SK-N-SH treated with all-trans-retinoic acid at 6 μM for 48 hours (cell line): ENCODE data around the gene DSCAM.

Source experiments
- ATAC-seq: fragments of 200-7000 bp; cut with Tn5 transposase; 3 replicates; pipeline ENCODE4 v1.9.1; 2020; ENCODE audit warnings: mild to moderate bottlenecking, moderate library complexity
- ARNTL ChIP-seq: fragments of 450-650 bp; formaldehyde crosslinking; IDR thresholded peaks from 2 replicates; pipeline ENCODE4 v1.5.0; 2020; ENCODE audit warnings: low read depth, mild to moderate bottlenecking, moderate library complexity, borderline replicate concordance
- CSDC2 ChIP-seq: fragments of 250-450 bp; sonication (Bioruptor Pico); IDR thresholded peaks from 2 replicates; pipeline ENCODE4 v1.5.0; 2020; ENCODE audit warnings: mild to moderate bottlenecking, moderate library complexity
- ESRRG ChIP-seq: fragments of 250-450 bp; sonication (Bioruptor Pico); IDR thresholded peaks from 2 replicates; pipeline ENCODE4 v1.6.1; 2021; ENCODE audit warnings: mild to moderate bottlenecking
- GLIS3 ChIP-seq: fragments of 250-450 bp; sonication (Bioruptor Pico); IDR thresholded peaks from 2 replicates; pipeline ENCODE4 v1.5.0; 2020; ENCODE audit warnings: mild to moderate bottlenecking, moderate library complexity
- ISL1 ChIP-seq: fragments of 250-450 bp; sonication (Bioruptor Pico); IDR thresholded peaks from 2 replicates; pipeline ENCODE4 v2.1.2; 2022; ENCODE audit warnings: mild to moderate bottlenecking, moderate library complexity
- OSR1 ChIP-seq: fragments of 250-450 bp; sonication (Bioruptor Pico); IDR thresholded peaks from 2 replicates; pipeline ENCODE4 v1.8.0; 2022; ENCODE audit warnings: moderate library complexity, mild to moderate bottlenecking, inconsistent platforms
- PPARA ChIP-seq: fragments of 250-450 bp; sonication (Bioruptor Pico); IDR thresholded peaks from 2 replicates; pipeline ENCODE4 v1.5.0; 2020; ENCODE audit warnings: mild to moderate bottlenecking, borderline replicate concordance
- RARB ChIP-seq: fragments of 250-450 bp; sonication (Bioruptor Pico); IDR thresholded peaks from 2 replicates; pipeline ENCODE4 v1.8.0; 2021; ENCODE audit warnings: mild to moderate bottlenecking, moderate library complexity
- SNAI2 ChIP-seq: fragments of 250-450 bp; sonication (Bioruptor Pico); IDR thresholded peaks from 2 replicates; pipeline ENCODE4 v1.5.0; 2020; ENCODE audit warnings: mild to moderate bottlenecking, moderate library complexity
- TCF4 ChIP-seq: fragments of 250-450 bp; sonication (Bioruptor Pico); IDR thresholded peaks from 2 replicates; pipeline ENCODE4 v1.8.0; 2021; ENCODE audit warnings: mild to moderate bottlenecking, moderate library complexity, borderline replicate concordance
- TOX ChIP-seq: fragments of 250-450 bp; sonication (Bioruptor Pico); IDR thresholded peaks from 2 replicates; pipeline ENCODE4 v1.8.0; 2021; ENCODE audit warnings: mild to moderate bottlenecking, moderate library complexity, borderline replicate concordance
- ZC3H10 ChIP-seq: fragments of 250-450 bp; sonication (Bioruptor Pico); IDR thresholded peaks from 2 replicates; pipeline ENCODE4 v1.5.1; 2021; ENCODE audit warnings: mild to moderate bottlenecking, moderate library complexity
- ZFP3 ChIP-seq: fragments of 250-450 bp; sonication (Bioruptor Pico); IDR thresholded peaks from 2 replicates; pipeline ENCODE4 v1.5.0; 2020; ENCODE audit warnings: mild to moderate bottlenecking, moderate library complexity
- ZFP30 ChIP-seq: fragments of 450-650 bp; formaldehyde crosslinking; IDR thresholded peaks from 2 replicates; pipeline ENCODE4 v1.5.0; 2022; ENCODE audit warnings: mild to moderate bottlenecking, moderate library complexity
- ZNF565 ChIP-seq: fragments of 450-650 bp; formaldehyde crosslinking; conservative IDR thresholded peaks from 2 replicates; pipeline ENCODE4 v1.5.0; 2020; ENCODE audit warnings: low read depth, mild to moderate bottlenecking, moderate library complexity
- ZNF70 ChIP-seq: fragments of 450-650 bp; formaldehyde crosslinking; IDR thresholded peaks from 2 replicates; pipeline ENCODE4 v1.5.0; 2020; ENCODE audit warnings: mild to moderate bottlenecking, moderate library complexity
- ZNF8 ChIP-seq: fragments of 450-650 bp; formaldehyde crosslinking; IDR thresholded peaks from 2 replicates; pipeline ENCODE4 v1.5.0; 2020; ENCODE audit warnings: mild to moderate bottlenecking, moderate library complexity
- TF ChIP-seq, protein P1 (sequence below): fragments of 250-450 bp; sonication (Bioruptor Pico); IDR thresholded peaks from 2 replicates; pipeline ENCODE4 v1.5.1; 2020; ENCODE audit warnings: low read depth, mild to moderate bottlenecking, moderate library complexity
- TF ChIP-seq, protein P2 (sequence below): fragments of 250-450 bp; sonication (Bioruptor Pico); IDR thresholded peaks from 2 replicates; pipeline ENCODE4 v1.5.1; 2021; ENCODE audit warnings: mild to moderate bottlenecking, moderate library complexity
- TF ChIP-seq, protein P3 (sequence below): fragments of 250-450 bp; sonication (Bioruptor Pico); IDR thresholded peaks from 2 replicates; pipeline ENCODE4 v1.5.0; 2020; ENCODE audit warnings: mild to moderate bottlenecking, moderate library complexity
- TF ChIP-seq, protein P4 (sequence below): fragments of 250-450 bp; sonication (Bioruptor Pico); IDR thresholded peaks from 2 replicates; pipeline ENCODE4 v1.8.0; 2021; ENCODE audit warnings: low read depth, mild to moderate bottlenecking, moderate library complexity, borderline replicate concordance

Gene DSCAM

DNA sequence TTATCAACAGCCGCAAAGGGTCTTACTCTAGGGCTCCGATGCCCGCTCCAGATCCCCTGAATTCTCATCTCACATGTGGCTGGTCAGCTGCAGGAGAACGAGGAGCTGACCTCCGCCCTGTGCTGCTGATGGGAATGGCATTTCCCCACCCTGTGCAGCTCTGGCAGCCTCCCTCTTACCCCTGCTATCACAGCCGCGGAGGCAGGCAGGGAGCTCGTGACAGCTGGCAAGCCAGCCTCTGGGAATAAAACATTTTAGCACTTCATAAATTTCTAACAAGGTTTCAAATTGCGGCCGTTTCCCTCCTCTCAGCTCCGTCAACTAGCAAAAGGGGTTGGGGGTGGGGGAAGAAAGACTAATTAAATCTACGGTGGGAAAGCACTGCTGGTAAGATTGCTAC, 81.1 kb downstream of the DSCAM start:
- ATAC-seq = no peak
- TF ChIP-seq, protein P1, sequence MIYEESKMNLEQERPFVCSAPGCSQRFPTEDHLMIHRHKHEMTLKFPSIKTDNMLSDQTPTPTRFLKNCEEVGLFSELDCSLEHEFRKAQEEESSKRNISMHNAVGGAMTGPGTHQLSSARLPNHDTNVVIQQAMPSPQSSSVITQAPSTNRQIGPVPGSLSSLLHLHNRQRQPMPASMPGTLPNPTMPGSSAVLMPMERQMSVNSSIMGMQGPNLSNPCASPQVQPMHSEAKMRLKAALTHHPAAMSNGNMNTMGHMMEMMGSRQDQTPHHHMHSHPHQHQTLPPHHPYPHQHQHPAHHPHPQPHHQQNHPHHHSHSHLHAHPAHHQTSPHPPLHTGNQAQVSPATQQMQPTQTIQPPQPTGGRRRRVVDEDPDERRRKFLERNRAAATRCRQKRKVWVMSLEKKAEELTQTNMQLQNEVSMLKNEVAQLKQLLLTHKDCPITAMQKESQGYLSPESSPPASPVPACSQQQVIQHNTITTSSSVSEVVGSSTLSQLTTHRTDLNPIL (CRISPR knock-in tag) = no peak
- TF ChIP-seq RARB (CRISPR knock-in tag) (no peak), PPARA (CRISPR knock-in tag) (no peak), ISL1 (no peak), ESRRG (CRISPR knock-in tag) (no peak), ARNTL (CRISPR knock-in tag) (no peak), TOX (CRISPR knock-in tag) (no peak), ZFP3 (CRISPR knock-in tag) (no peak), ZFP30 (CRISPR knock-in tag) (no peak), GLIS3 (CRISPR knock-in tag) (no peak), ZNF565 (no peak), ZNF8 (CRISPR knock-in tag) (no peak), ZNF70 (CRISPR knock-in tag) (no peak)
- TF ChIP-seq, protein P2, sequence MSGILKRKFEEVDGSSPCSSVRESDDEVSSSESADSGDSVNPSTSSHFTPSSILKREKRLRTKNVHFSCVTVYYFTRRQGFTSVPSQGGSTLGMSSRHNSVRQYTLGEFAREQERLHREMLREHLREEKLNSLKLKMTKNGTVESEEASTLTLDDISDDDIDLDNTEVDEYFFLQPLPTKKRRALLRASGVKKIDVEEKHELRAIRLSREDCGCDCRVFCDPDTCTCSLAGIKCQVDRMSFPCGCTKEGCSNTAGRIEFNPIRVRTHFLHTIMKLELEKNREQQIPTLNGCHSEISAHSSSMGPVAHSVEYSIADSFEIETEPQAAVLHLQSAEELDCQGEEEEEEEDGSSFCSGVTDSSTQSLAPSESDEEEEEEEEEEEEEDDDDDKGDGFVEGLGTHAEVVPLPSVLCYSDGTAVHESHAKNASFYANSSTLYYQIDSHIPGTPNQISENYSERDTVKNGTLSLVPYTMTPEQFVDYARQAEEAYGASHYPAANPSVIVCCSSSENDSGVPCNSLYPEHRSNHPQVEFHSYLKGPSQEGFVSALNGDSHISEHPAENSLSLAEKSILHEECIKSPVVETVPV (CRISPR knock-in tag) = no peak
- TF ChIP-seq, protein P3, sequence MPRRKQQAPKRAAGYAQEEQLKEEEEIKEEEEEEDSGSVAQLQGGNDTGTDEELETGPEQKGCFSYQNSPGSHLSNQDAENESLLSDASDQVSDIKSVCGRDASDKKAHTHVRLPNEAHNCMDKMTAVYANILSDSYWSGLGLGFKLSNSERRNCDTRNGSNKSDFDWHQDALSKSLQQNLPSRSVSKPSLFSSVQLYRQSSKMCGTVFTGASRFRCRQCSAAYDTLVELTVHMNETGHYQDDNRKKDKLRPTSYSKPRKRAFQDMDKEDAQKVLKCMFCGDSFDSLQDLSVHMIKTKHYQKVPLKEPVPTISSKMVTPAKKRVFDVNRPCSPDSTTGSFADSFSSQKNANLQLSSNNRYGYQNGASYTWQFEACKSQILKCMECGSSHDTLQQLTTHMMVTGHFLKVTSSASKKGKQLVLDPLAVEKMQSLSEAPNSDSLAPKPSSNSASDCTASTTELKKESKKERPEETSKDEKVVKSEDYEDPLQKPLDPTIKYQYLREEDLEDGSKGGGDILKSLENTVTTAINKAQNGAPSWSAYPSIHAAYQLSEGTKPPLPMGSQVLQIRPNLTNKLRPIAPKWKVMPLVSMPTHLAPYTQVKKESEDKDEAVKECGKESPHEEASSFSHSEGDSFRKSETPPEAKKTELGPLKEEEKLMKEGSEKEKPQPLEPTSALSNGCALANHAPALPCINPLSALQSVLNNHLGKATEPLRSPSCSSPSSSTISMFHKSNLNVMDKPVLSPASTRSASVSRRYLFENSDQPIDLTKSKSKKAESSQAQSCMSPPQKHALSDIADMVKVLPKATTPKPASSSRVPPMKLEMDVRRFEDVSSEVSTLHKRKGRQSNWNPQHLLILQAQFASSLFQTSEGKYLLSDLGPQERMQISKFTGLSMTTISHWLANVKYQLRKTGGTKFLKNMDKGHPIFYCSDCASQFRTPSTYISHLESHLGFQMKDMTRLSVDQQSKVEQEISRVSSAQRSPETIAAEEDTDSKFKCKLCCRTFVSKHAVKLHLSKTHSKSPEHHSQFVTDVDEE (CRISPR knock-in tag) = no peak

DNA sequence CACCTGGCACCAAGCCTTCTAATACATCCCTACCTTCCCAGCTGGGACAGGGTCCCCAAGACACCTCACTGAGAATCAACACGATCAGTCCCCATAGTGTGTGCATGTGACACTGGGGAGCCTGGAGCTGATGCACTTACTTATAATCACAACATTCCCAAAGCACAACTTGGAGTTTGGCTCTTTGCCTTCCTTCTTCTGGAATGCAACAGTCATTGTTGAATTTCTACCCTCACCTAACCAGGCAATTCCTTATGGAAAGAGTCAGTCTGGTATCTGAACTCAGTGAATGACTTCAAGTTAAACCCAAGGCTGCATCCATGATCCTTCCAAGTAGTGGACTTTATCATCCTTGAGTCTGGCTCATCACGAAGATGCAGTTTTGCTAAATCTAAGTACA, 86.1 kb downstream of the DSCAM start:
- no peak for ATAC-seq
- TF ChIP-seq ZC3H10 (CRISPR knock-in tag) (no peak), CSDC2 (CRISPR knock-in tag) (no peak), RARB (CRISPR knock-in tag) (no peak), ESRRG (CRISPR knock-in tag) (no peak), PPARA (CRISPR knock-in tag) (no peak)
- TF ChIP-seq, protein P4, sequence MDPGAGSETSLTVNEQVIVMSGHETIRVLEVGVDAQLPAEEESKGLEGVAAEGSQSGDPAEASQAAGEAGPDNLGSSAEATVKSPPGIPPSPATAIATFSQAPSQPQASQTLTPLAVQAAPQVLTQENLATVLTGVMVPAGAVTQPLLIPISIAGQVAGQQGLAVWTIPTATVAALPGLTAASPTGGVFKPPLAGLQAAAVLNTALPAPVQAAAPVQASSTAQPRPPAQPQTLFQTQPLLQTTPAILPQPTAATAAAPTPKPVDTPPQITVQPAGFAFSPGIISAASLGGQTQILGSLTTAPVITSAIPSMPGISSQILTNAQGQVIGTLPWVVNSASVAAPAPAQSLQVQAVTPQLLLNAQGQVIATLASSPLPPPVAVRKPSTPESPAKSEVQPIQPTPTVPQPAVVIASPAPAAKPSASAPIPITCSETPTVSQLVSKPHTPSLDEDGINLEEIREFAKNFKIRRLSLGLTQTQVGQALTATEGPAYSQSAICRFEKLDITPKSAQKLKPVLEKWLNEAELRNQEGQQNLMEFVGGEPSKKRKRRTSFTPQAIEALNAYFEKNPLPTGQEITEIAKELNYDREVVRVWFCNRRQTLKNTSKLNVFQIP (CRISPR knock-in tag) = no peak

DNA sequence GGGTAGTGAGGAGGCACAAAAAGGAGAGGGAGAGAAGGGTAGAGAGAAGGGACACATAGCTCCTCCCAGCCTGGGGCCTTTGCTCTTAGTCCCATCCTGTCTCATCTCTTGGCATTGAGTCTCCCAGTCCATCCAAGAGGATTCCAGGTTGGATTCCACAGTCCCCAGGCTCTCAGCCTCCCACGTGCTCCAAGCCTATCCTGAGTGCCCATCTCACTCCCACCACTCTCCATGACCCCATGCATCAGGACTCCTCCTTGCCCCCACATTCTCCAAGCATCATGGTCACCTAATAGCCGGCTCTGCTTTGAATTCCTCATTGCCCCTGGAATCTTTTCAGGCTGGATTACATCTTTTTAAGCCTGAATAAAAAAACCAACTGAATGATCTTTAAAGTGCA, 87.9 kb downstream of the DSCAM start:
- no peak for TF ChIP-seq ISL1
- TF ChIP-seq SNAI2 (CRISPR knock-in tag) = no peak
- TF ChIP-seq ZNF8 (CRISPR knock-in tag) = no peak
- no peak for TF ChIP-seq CSDC2 (CRISPR knock-in tag)
- no peak for TF ChIP-seq TCF4 (CRISPR knock-in tag)
- TF ChIP-seq OSR1 (CRISPR knock-in tag) = no peak
- TF ChIP-seq ZNF70 (CRISPR knock-in tag) = no peak
- TF ChIP-seq ZNF565 = no peak
- TF ChIP-seq, protein P3 (CRISPR knock-in tag) = no peak
- no peak for TF ChIP-seq ZFP30 (CRISPR knock-in tag)
- no peak for TF ChIP-seq TOX (CRISPR knock-in tag)
- TF ChIP-seq PPARA (CRISPR knock-in tag) = no peak
- TF ChIP-seq ZFP3 (CRISPR knock-in tag) = no peak
- no peak for TF ChIP-seq ZC3H10 (CRISPR knock-in tag)
- TF ChIP-seq ARNTL (CRISPR knock-in tag) = no peak
- TF ChIP-seq GLIS3 (CRISPR knock-in tag) = no peak
- TF ChIP-seq RARB (CRISPR knock-in tag) = no peak
- no peak for ATAC-seq
